SK-N-SH (cell line): Measurements from ENCODE around the gene PARD3. TPM values are rescaled to one million over a fixed set of nuclear protein-coding genes. Genes with fewer than 3 reads are reported as not detected.

Experiments used
- CTCF ChIA-PET: fragments of 300-600, 350-600 bp; formaldehyde crosslinking; extraction: SDS; loops from one replicate; lab custom pipeline; 2021; lab: Yijun Ruan, JAX
- POLR2A ChIA-PET: fragments of 350-600 bp; sonication (Branson Sonifier 250); formaldehyde crosslinking; extraction: SDS; loops from one replicate; lab custom pipeline; 2020; ENCODE audit warnings: antibody characterized with exemption, inconsistent platforms; lab: Yijun Ruan, JAX
- DNase-seq: peaks from one replicate; pipeline ENCODE4 v3.0.0; 2012
- H2AFZ ChIP-seq: fragments of 200-600 bp; sonication (generic); 2 replicates; pipeline ENCODE4 v1.8.1; 2016; ENCODE audit warnings: antibody characterized with exemption, mild to moderate bottlenecking, low read depth
- H3F3A ChIP-seq: fragments of 200-600 bp; sonication (generic); replicated peaks from 2 replicates; pipeline ENCODE3; 2016; ENCODE audit warnings: antibody characterized with exemption, mild to moderate bottlenecking; ENCODE audit not compliant: insufficient read depth
- H3K27ac ChIP-seq, 2 experiments: fragments of 200-500 bp in 1 of 2; fragments of 200-600 bp in 1 of 2; sonication (Bioruptor generic) in 1 of 2; sonication (generic), shearing (Covaris generic) in 1 of 2; 2 replicates each; pipeline versions ENCODE4 v1.5.1 to v1.6.1; 2014 to 2016; ENCODE audit warnings: low read depth in 2 of 2, inconsistent platforms in 1 of 2, low read length in 1 of 2, mild to moderate bottlenecking in 1 of 2, mixed read lengths in 1 of 2
- H3K27me3 ChIP-seq: fragments of 200-600 bp; sonication (generic), shearing (Covaris generic); 2 replicates; pipeline ENCODE4 v1.6.1; 2016; ENCODE audit warnings: mixed run types; ENCODE audit not compliant: insufficient read depth
- H3K36me3 ChIP-seq, 2 experiments: fragments of 200-500 bp in 1 of 2; fragments of 200-600 bp in 1 of 2; sonication (Bioruptor generic) in 1 of 2; sonication (generic) in 1 of 2; replicated peaks in 1 of 2; 2 replicates each; pipeline versions ENCODE3 to v1.5.1; 2014 to 2016; ENCODE audit warnings: low read length in 1 of 2, mild to moderate bottlenecking in 1 of 2; ENCODE audit not compliant: insufficient read depth in 2 of 2, control insufficient read depth in 1 of 2
- H3K4me1 ChIP-seq, 2 experiments: fragments of 200-500 bp in 1 of 2; fragments of 200-600 bp in 1 of 2; sonication (Bioruptor generic) in 1 of 2; sonication (generic), shearing (Covaris generic) in 1 of 2; 2 replicates each; pipeline versions ENCODE4 v1.5.1 to v1.6.1; 2014 to 2016; ENCODE audit warnings: low read depth in 1 of 2, low read length in 1 of 2, mixed run types in 1 of 2; ENCODE audit not compliant: insufficient read depth in 2 of 2, control insufficient read depth in 1 of 2
- H3K4me2 ChIP-seq: fragments of 200-600 bp; sonication (generic), shearing (Covaris generic); 2 replicates; pipeline ENCODE4 v1.6.1; 2017; ENCODE audit warnings: mixed run types
- H3K4me3 ChIP-seq, 2 experiments: fragments of 200-500 bp in 1 of 2; fragments of 200-600 bp in 1 of 2; sonication (Bioruptor generic) in 1 of 2; sonication (generic), shearing (Covaris generic) in 1 of 2; 2 replicates each; pipeline versions ENCODE4 v1.5.1 to v1.8.1; 2014 to 2016; ENCODE audit warnings: low read depth in 2 of 2, inconsistent platforms in 1 of 2, low read length in 1 of 2, mild to moderate bottlenecking in 1 of 2, mixed read lengths in 1 of 2, moderate library complexity in 1 of 2
- H3K79me2 ChIP-seq: fragments of 200-600 bp; sonication (generic); 2 replicates; pipeline ENCODE4 v1.8.1; 2017; ENCODE audit warnings: mild to moderate bottlenecking; ENCODE audit not compliant: insufficient read depth
- H3K9ac ChIP-seq: fragments of 200-600 bp; sonication (generic); 2 replicates; pipeline ENCODE4 v1.6.1; 2017; ENCODE audit warnings: mixed run types
- H3K9me2 ChIP-seq: fragments of 200-600 bp; sonication (generic); 2 replicates; pipeline ENCODE4 v1.6.1; 2017; ENCODE audit warnings: mixed run types
- H3K9me3 ChIP-seq: fragments of 200-600 bp; sonication (generic); 2 replicates; pipeline ENCODE4 v1.6.1; 2017; ENCODE audit warnings: mixed run types, mild to moderate bottlenecking, moderate library complexity
- H4K20me1 ChIP-seq: fragments of 200-600 bp; sonication (generic); 2 replicates; pipeline ENCODE4 v1.6.1; 2017; ENCODE audit warnings: mild to moderate bottlenecking, mixed run types; ENCODE audit not compliant: insufficient read depth
- CHD2 ChIP-seq: fragments of 150-350 bp; IDR thresholded peaks from 2 replicates; pipeline ENCODE4 v1.6.1; 2018; ENCODE audit warnings: low read length; ENCODE audit not compliant: partially characterized antibody
- CTCF ChIP-seq: fragments of 200-600 bp; sonication (generic); IDR thresholded peaks from 2 replicates; pipeline ENCODE4 v1.6.1; 2017; ENCODE audit warnings: antibody characterized with exemption, mild to moderate bottlenecking, moderate library complexity
- FOXJ3 ChIP-seq: sonication (generic); formaldehyde crosslinking; IDR thresholded peaks from 2 replicates; pipeline ENCODE4 v1.5.1; 2020; ENCODE audit warnings: mild to moderate bottlenecking, missing genetic modification reagents
- IRF3 ChIP-seq: fragments of 150-350 bp; IDR thresholded peaks from 2 replicates; pipeline ENCODE4 v1.6.1; 2016; ENCODE audit warnings: mild to moderate bottlenecking, low read depth, low read length
- JUND ChIP-seq: IDR thresholded peaks from 2 replicates; pipeline ENCODE4 v1.4.0; 2012
- PBX3 ChIP-seq: IDR thresholded peaks from 2 replicates; pipeline ENCODE4; 2012
- REST ChIP-seq: IDR thresholded peaks from 2 replicates; pipeline ENCODE4 v1.6.1; 2012; ENCODE audit warnings: mild to moderate bottlenecking, low read depth, low read length, moderate library complexity
- SMC3 ChIP-seq: IDR thresholded peaks from 2 replicates; pipeline ENCODE4 v1.6.1; 2012; ENCODE audit warnings: low read depth, low read length, improper control_type of control experiment
- USF2 ChIP-seq: fragments of 150-350 bp; IDR thresholded peaks from 2 replicates; pipeline ENCODE4 v1.6.1; 2017; ENCODE audit warnings: antibody characterized with exemption, low read length, low read depth, borderline replicate concordance
- WGBS: methylation state at CpG from one replicate; pipeline ENCODE4 v1.1.6; 2017; ENCODE audit warnings: low lambda C conversion rate; 5-methylcytosine and 5-hydroxymethylcytosine counted together
- polyA plus RNA-seq, 3 experiments: library from polyadenylated mRNA; depleted of rRNA; stranded (reverse); fragments of >200 nt; gene quantifications; 2 replicates each; pipeline ENCODE4 v1.2.3, GENCODE V29; 2012

Gene PARD3
- polyA plus RNA-seq, 1 of the 3 experiments (the other 2 are of a cell fraction), result 29.4 TPM

- TF ChIP-seq USF2, result no peak
Measured at GRCh38 chr10:34244756-34245484, 570.2 kb downstream of the PARD3 start (continued).

GRCh38 chr10:34241226-34242000, 573.7 kb downstream of the PARD3 start:
- no peak overlapping the region for H3K27ac ChIP-seq
- no peaks in the 10 kb centered on the region for H3K9me3 ChIP-seq
- CTCF ChIA-PET, result interaction anchor here (1.1 kb wide), 1 partner anchor 397 kb away, joined by 3 read pairs; no protein-coding TSS in a partner anchor
- H3K36me3 ChIP-seq, result no peaks in the 10 kb centered on the region
- no peak overlapping the region for H2AFZ ChIP-seq
- 93% methylated on average over 10 of the region's 10 CpGs for WGBS
- no peaks in the 10 kb centered on the region for H3K79me2 ChIP-seq
- peaks cover 0 to 5% of the 10 kb centered on the region in 2 experiments; a peak in 2 of 4 replicates for H3K4me1 ChIP-seq
- no peaks in the 10 kb centered on the region for H3K27me3 ChIP-seq
- TF ChIP-seq JUND (no peak), REST (no peak), SMC3 (no peak), CHD2 (no peak), CTCF (no peak), IRF3 (no peak), FOXJ3 (CRISPR knock-in tag) (no peak), PBX3 (no peak)
- no peaks in the 10 kb centered on the region for H3K9me2 ChIP-seq
- H3K4me2 ChIP-seq, result no peak overlapping the region
- H3F3A ChIP-seq, result no peaks in the 10 kb centered on the region
- POLR2A ChIA-PET, result no interaction called here
- DNase-seq, result no peak
- no peak overlapping the region for H3K9ac ChIP-seq
- H4K20me1 ChIP-seq, result no peaks in the 10 kb centered on the region
- no peak overlapping the region for H3K4me3 ChIP-seq
